ENCODE results near the gene FLOT2.

DNA sequence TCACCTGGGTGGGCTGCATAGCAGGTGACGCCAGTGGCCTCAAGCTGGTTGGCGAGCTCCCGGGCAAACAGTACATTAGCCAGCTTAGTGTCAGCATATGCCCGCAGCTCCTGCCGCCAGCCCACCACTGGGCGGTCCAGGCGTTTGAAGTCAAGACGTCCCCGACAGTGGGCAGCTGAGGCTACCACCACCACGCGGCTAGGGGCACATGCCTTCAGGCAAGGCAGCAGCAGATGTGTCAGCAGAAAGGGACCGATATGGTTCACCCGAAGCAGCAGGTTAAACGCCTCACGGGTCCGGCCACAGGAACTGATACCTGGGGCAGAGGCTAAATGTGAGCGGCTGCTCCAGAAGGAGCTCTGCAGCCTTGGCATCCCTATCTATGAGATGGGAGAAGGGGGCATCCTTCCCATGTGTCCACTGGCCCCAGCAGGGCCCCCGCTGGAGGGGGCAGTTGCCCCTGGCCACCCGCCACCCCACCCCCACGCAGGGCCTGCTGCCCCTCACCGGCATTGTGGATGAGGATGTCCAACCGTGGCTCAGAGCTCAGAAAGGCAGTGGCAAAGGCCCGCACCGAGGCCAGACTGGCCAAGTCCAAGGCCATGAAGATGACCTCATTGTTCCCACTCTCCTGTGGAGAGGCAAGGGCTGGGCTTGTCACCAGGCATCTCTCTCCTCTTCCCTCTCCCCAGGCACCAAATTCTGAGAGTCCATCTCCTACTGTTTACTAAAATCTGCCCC lies 3.6 kb upstream of the FLOT2 start:
- TF ChIP-seq EZH2 (IDR thresholded peaks at IDR 0.05; ENCODE audit: borderline replicate concordance, low read depth, low read length, severe bottlenecking), result no peak
- TF ChIP-seq, protein P1, sequence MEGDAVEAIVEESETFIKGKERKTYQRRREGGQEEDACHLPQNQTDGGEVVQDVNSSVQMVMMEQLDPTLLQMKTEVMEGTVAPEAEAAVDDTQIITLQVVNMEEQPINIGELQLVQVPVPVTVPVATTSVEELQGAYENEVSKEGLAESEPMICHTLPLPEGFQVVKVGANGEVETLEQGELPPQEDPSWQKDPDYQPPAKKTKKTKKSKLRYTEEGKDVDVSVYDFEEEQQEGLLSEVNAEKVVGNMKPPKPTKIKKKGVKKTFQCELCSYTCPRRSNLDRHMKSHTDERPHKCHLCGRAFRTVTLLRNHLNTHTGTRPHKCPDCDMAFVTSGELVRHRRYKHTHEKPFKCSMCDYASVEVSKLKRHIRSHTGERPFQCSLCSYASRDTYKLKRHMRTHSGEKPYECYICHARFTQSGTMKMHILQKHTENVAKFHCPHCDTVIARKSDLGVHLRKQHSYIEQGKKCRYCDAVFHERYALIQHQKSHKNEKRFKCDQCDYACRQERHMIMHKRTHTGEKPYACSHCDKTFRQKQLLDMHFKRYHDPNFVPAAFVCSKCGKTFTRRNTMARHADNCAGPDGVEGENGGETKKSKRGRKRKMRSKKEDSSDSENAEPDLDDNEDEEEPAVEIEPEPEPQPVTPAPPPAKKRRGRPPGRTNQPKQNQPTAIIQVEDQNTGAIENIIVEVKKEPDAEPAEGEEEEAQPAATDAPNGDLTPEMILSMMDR (IDR thresholded peaks at IDR 0.05; ENCODE audit: borderline replicate concordance, extremely low read depth, low read length, poor library complexity, severe bottlenecking), result no peak
